ENCODE measurements around the gene KCNH5.
A peak's percentile ranks its signal among the peaks of the same experiment; 100 is the strongest.

The KCNH5 gene

DNA sequence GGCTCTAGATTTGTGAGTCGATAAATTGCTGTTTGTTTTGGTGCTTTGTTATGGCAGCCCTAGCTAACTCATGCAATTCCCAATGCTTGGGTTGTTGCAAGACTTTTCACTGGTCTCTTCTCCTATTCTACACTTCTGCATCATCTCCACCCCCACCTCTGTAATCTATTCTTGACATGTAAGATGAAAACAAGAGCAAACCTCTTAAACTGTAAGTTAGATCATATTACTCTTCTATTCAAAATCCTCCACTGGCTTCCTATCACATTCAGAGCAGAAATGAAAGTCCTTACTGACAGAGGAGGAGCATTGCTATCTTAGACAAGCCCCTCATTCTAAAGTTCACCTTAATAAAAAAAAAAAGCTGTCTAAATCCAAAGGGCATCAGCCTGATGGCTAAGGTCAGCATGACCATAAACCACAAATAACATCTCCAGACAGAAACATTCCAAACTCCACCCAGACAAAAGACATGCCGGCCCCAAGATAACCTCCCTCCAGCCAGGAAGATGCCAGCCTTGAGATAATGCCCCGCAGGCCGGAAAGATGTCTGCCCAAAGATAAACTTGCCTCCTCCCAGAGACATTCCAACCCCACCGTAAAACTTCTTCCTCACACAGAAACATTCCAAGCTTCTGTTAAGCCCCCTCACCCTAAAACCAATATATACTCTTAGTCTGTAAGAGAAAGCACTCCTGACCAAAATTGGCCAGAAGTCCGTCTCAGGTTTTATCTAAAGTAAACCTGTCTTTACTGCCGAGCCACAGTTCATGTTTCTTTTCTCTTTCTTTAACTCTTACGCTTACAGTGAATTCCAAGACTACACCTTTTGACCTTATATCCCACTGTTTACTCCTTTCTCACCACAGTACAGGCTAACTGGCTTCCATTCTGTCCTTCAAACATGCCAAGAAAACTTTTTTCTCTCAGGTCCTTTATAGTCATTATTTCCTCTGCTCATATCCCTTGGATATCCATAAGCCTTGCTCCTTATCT, 308.9 kb downstream of the KCNH5 start:
- no peak for DNase-seq

DNA sequence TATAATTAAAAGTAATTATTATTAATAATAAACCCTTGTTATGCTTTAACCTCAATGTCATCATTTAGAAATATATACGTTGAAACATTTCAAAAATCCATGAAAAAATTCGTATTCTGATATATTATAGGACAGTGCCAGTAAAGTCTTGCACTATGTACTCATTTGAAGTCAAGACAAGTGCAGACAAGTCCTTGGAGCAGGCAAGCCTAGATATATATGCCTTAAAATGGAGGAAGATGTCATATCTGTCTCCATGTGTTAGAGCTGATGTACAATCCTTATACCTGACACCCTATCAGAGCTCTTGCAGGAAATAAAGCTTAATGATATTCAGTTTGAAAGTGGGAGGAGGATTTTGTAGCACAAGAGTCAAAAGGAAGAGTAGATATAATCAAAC, 310.4 kb downstream of the KCNH5 start:
- DNase-seq: no peak

DNA sequence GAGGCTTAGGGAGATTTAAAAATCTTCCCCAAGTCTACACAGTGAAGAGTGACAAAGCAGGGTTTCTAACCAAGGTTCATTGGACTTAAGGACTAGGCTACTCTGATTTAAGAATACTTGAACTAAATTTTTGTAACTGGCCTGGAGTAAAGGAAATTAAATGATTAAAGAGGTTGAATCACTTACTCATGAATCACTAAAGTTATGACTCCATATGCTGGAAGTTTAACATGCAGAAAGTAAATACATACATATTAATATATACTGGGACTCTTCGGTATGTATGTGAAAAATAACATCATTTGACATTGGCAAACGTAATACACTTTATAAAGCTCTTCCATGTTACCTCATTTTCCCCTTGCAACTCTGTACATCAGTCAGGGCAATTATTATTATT, 322.9 kb downstream of the KCNH5 start:
- DNase-seq: no peak

- DNase-seq: no peak
These were observed 326.6 kb downstream of the KCNH5 start for GRCh38 chr14:62718629-62719028.

- no peak for DNase-seq
These were observed 333.8 kb downstream of the KCNH5 start for GRCh38 chr14:62711351-62712023.

DNA sequence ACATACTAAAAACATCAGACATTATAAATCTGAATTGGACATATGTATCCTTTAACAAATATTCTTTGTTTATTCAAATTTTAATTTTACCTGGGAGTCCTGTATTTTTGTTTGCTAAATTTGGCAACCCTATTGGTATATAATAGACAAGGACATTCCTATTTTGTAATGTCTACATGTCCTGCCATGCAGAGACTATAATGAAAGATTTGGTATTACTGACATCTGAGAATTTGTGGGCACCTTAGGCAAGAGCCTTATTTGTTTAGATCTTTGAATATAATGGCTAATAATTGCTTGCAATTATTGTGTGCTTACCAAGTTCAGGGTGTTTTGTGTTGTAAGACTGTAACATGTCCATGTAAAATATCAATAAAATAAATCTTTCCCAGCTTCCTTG, 334.4 kb downstream of the KCNH5 start:
- DNase-seq: no peak

- no peak for DNase-seq
These were observed 335.5 kb downstream of the KCNH5 start for GRCh38 chr14:62709773-62710172.

DNA sequence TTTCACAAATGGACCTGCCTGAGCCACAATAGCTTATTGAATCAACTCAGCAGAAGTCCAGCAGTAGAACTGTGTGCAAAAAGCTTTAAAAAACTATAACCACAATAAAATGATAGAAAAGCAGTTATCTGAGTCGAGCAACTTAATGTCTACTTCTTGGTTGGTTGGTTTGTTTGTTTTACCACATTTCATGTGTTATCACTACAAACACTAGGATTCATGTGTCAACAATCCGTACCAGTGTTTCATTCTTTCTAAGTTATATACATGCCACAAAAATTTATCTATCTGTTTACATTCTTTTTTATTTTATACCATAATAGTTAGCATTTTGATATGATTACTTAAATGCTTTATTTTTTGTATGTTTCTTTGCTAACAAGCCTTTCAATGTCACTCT, 339.0 kb downstream of the KCNH5 start:
- DNase-seq: no peak

GRCh38 chr14:62697461-62697860, 347.8 kb downstream of the KCNH5 start:
- DNase-seq: no peak

DNA sequence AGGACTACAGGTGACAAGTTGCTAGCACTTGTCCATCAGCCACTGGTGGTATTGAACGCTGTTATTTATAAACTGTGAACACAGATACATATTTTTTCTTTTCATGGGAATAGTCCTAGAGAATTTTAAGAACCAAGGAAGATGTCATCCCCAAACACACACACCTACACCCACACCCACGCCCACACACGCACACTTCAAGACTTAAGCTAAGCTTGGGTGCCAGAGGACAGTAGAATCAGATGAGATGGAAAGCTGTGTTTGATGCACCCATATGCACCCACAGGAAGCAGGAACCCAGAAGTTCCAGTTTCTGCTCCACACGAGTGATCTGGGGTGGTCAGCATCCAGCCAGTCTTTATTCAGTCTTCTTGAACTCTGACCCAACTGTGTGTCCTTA, 348.3 kb downstream of the KCNH5 start:
- no peak for DNase-seq

GRCh38 chr14:62696331-62696924, 348.8 kb downstream of the KCNH5 start:
- no peak for DNase-seq

- no peak for DNase-seq
These were observed 351.2 kb downstream of the KCNH5 start for GRCh38 chr14:62694075-62694474.

DNA sequence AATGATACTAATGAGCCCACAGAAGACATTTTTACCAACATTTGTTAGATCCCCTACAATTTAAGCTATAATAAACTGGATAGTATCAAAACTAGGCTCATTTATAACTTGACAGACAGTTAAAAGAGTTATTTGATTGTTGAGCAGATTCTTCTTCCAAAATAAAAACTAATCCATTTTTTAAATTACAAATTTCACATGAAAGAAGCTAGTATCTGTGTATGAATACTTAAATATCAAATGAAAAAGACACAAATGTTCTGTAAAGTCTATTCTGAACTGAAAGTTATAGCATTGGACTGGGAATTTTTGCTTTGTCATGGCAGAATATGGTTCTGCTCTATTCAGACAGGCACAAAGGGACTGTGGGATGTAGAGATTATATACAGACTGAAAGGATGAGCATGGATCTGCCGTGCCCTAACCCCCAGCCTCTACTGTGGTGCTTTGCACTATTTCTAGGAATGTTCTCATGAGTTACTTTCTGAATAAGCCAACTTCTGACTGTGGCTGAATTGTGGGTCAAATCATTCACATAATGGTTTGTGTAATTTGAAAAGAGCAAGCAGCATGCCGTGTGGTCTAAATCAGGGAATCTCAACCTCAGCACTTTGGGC, 352.7 kb downstream of the KCNH5 start:
- no peak for DNase-seq

GRCh38 chr14:62691647-62692489, 353.4 kb downstream of the KCNH5 start:
- peak; percentile 70 for DNase-seq

DNA sequence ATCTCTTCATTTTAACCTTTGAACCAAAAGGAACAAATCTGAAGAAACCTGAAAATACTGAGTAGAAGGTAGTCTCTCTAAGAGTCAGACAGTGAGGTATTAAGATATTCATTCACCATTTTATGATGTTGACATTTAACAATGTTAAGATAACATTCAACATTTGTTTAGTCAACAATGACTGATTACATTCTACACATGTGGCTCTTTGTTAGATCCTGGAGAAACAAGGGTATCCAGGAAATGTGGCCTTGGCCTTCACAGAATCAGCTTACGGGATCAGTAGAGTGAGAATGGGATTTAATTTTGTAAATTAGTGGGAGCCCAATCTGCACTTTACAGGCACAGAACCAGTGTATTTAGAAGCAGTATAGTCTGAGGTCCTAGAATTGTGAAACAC, 355.5 kb downstream of the KCNH5 start:
- peak; percentile 32 for DNase-seq

DNA sequence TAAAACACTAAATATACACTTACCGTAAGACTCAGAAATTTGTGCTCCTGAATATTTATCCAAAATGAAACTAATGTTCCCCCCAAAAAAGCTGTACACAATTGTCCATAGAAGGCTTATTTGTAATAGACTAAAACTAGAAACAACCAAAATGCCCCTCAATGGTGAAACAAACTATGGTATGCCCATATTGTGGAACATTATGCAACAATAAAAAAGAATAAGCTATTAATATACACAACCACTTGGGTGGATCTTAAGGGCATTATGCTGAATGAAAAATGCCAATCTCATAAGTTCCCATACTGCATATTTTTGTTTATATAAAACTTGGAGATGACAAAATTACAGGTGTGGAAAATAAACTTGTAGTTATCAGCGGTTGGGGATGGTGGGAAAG, 357.4 kb downstream of the KCNH5 start:
- no peak for DNase-seq

DNA sequence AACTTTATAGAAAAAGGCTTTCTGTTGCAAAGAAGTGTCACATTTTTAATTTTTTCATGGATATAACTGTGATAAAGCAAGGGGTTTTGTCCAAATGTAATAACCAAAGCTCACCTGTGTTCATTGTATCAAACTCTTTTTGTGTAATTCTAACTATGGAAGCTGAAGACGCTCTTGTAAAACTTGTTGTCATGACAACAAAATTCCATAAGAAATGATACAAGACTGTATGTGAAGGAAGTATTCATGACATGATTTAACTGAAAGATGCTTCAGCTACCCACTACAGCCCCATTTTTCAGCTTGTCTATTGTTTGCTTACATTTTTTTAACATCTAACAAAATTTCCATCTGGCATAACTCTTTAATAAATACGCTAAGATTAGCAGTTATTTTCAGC, 360.9 kb downstream of the KCNH5 start:
- DNase-seq: no peak

GRCh38 chr14:62682208-62682607, 363.1 kb downstream of the KCNH5 start:
- no peak for DNase-seq

DNA sequence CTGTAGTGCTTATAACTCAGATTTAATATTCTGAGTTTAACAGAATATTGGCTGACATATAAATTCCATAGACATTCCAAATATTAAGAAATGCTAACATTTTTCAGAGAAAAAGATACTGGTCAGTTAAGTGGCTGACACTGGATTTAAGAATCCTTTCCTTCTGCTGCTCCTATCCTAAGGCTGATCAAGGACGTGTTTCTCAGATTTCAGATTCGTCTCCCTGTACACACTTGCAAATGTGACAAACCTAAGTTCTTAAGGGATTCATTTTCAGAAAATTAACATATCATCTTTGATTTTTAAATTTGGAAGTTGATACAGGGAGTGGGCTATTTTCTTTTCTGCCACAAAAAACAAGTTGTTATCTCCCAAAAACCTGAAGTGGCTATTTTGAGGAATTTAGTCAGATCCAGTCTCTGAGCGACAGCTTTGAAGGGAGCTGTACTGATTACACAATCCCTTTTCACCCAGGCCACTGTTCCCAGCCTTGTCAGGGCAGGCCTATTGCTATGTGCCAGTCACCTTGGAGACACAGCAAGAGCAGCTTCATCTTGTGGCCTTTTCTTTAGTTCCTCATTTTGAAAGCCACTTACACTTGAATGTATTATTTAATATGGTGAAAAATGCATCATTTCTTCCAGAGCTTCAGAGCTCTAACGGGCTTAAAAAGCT, 370.6 kb downstream of the KCNH5 start:
- no peak for DNase-seq

DNA sequence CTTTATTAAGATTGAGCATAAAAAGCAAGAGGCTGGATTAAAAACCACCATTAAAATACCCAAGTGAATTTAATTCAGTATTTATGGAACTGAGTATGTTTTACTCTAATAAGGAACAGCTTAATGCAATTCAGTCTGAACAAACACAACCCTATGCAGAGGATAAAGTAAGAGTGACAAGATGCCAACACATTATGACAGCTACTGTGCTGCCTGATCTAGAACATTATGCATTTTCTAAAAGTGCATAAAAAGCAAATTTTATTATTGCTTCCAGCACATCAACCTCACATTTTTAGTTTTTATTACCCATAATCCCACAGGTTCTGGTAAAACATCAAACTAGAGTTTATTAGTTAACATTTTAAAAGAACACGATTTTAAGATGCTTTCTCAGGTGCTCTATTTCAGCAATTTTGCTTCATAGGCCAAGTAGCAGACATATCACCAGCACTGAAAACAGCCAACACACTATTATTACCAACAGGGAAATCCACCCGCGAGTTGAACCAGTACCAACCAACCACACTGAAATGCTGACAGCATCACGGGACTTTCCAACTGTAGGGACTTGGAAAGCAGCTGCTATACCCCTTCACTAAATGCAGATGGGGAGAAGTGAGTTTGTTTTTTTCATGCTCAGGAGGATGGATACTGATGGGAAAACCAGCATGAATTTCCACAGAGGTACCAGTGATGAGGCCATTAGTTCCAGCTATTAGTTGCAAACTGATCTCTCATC, 372.1 kb downstream of the KCNH5 start:
- no peak for DNase-seq

DNA sequence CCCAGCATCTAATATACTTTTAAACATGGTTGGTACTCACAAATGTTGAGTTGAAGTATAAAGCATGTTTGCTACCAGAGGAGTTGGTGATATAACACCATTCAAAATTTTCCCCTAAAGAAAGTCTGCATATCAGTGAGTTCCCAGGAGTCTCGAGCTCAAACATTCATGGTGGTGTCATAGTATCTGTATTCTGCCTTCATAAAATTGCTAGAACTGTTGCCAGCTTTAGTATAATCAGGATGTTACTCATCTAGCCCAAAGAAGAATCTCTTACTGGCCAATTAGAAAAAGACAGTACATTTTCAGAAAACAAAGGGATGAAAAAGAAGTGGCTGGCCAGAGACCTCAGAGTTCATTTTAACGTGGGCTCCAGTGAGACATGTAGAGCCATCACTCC, 374.7 kb downstream of the KCNH5 start:
- DNase-seq: no peak

All from NCI-H2029 (cell line).